GM21619 (cell line): ENCODE measurements around the gene AVPR2.

ENCODE experiments used
- ATAC-seq: cut with Tn5 transposase; IDR thresholded peaks from one replicate; pipeline ENCODE4 v1.9.1; 2021; ENCODE audit not compliant: unreplicated experiment

AVPR2 gene

GRCh38 chrX:153870791-153871360 lies 33.6 kb upstream of the AVPR2 start:
- ATAC-seq, result no peak

GRCh38 chrX:153871451-153871850 lies 33.0 kb upstream of the AVPR2 start:
- no peak for ATAC-seq

GRCh38 chrX:153871946-153872878 lies 32.3 kb upstream of the AVPR2 start:
- no peak for ATAC-seq

- no peak for ATAC-seq
Measured at GRCh38 chrX:153873282-153874084, 31.0 kb upstream of the AVPR2 start.

- no peak for ATAC-seq
Measured at GRCh38 chrX:153874085-153874365, 30.4 kb upstream of the AVPR2 start.

GRCh38 chrX:153874366-153875125 lies 29.9 kb upstream of the AVPR2 start:
- ATAC-seq, result no peak

- ATAC-seq, result no peak
Measured at GRCh38 chrX:153875391-153876111, 28.9 kb upstream of the AVPR2 start.

GRCh38 chrX:153876112-153876491 lies 28.4 kb upstream of the AVPR2 start:
- no peak for ATAC-seq

GRCh38 chrX:153877571-153878261 lies 26.8 kb upstream of the AVPR2 start:
- ATAC-seq, result no peak

- no peak for ATAC-seq
Measured at GRCh38 chrX:153878345-153878744, 26.1 kb upstream of the AVPR2 start.

- ATAC-seq, result no peak
Measured at GRCh38 chrX:153878969-153879653, 25.4 kb upstream of the AVPR2 start.

- ATAC-seq, result no peak
Measured at GRCh38 chrX:153879741-153880439, 24.6 kb upstream of the AVPR2 start.

GRCh38 chrX:153880440-153880815 lies 24.0 kb upstream of the AVPR2 start:
- ATAC-seq, result no peak

GRCh38 chrX:153881281-153881680 lies 23.2 kb upstream of the AVPR2 start:
- no peak for ATAC-seq

- ATAC-seq, result no peak
Measured at GRCh38 chrX:153882086-153882498, 22.4 kb upstream of the AVPR2 start.

- ATAC-seq, result no peak
Measured at GRCh38 chrX:153882557-153882956, 21.9 kb upstream of the AVPR2 start.

- no peak for ATAC-seq
Measured at GRCh38 chrX:153883163-153883843, 21.2 kb upstream of the AVPR2 start.

- no peak for ATAC-seq
Measured at GRCh38 chrX:153884136-153884535, 20.3 kb upstream of the AVPR2 start.
